ENCODE data around the gene LUC7L3.
A peak's percentile ranks its signal among the peaks of the same experiment; 100 is the strongest.

The LUC7L3 gene

GRCh38 chr17:50683434-50684287 lies 35.7 kb upstream of the LUC7L3 start:
- no peak for TF ChIP-seq CTCF (IDR thresholded peaks at IDR 0.05; ENCODE audit: control insufficient read depth, extremely low read depth, insufficient read depth)
- H3K4me3 ChIP-seq (ENCODE audit: low read depth, low read length) = no peak overlapping the region
- no peak for DNase-seq (ENCODE audit: low read depth)

GRCh38 chr17:50684288-50684611 lies 35.2 kb upstream of the LUC7L3 start:
- H3K4me3 ChIP-seq (ENCODE audit: low read depth, low read length) = no peak overlapping the region
- no peak for DNase-seq (ENCODE audit: low read depth)
- no peak for TF ChIP-seq CTCF (IDR thresholded peaks at IDR 0.05; ENCODE audit: control insufficient read depth, extremely low read depth, insufficient read depth)

GRCh38 chr17:50684612-50685333 lies 34.6 kb upstream of the LUC7L3 start:
- H3K4me3 ChIP-seq (ENCODE audit: low read depth, low read length) = 0 out of 2 replicates have a peak overlapping the region, but pooled peaks have one; percentile 1
- no peak for TF ChIP-seq CTCF (IDR thresholded peaks at IDR 0.05; ENCODE audit: control insufficient read depth, extremely low read depth, insufficient read depth)
- DNase-seq (ENCODE audit: low read depth) = no peak

GRCh38 chr17:50685334-50685665 lies 34.1 kb upstream of the LUC7L3 start:
- no peak overlapping the region for H3K4me3 ChIP-seq (ENCODE audit: low read depth, low read length)
- no peak for DNase-seq (ENCODE audit: low read depth)
- TF ChIP-seq CTCF (IDR thresholded peaks at IDR 0.05; ENCODE audit: control insufficient read depth, extremely low read depth, insufficient read depth) = no peak

GRCh38 chr17:50685691-50686493 lies 33.5 kb upstream of the LUC7L3 start:
- H3K4me3 ChIP-seq (ENCODE audit: low read depth, low read length) = no peak overlapping the region
- no peak for TF ChIP-seq CTCF (IDR thresholded peaks at IDR 0.05; ENCODE audit: control insufficient read depth, extremely low read depth, insufficient read depth)
- DNase-seq (ENCODE audit: low read depth) = no peak

GRCh38 chr17:50686494-50687199 lies 32.8 kb upstream of the LUC7L3 start:
- DNase-seq (ENCODE audit: low read depth) = no peak
- no peak for TF ChIP-seq CTCF (IDR thresholded peaks at IDR 0.05; ENCODE audit: control insufficient read depth, extremely low read depth, insufficient read depth)
- no peak overlapping the region for H3K4me3 ChIP-seq (ENCODE audit: low read depth, low read length)

Data from LNCaP clone FGC (cell line).